GM12878 (cell line): ENCODE measurements around the gene TUT4.

Experiments used
- BHLHE40 ChIP-seq, 2 experiments: fragments of 450-650 bp in 1 of 2; IDR thresholded peaks; 2 replicates each; pipeline ENCODE4 v1.6.1; 2011 to 2017; ENCODE audit warnings: low read depth in 2 of 2, borderline replicate concordance in 1 of 2, improper control_type of control experiment in 1 of 2, low read length in 1 of 2, mild to moderate bottlenecking in 1 of 2
- CEBPB ChIP-seq, 2 experiments: fragments of 150-350 bp in 1 of 2; IDR thresholded peaks; 2 replicates each; pipeline ENCODE4 v1.6.1; 2012 to 2014; ENCODE audit warnings: low read depth in 2 of 2, low read length in 2 of 2, borderline replicate concordance in 1 of 2, inconsistent platforms in 1 of 2
- CHD2 ChIP-seq: IDR thresholded peaks from 2 replicates; pipeline ENCODE4 v1.6.1; 2011; ENCODE audit warnings: low read depth, low read length, improper control_type of control experiment, borderline replicate concordance
- EZH2 ChIP-seq: IDR thresholded peaks from 2 replicates; pipeline ENCODE4 v1.6.1; 2012; ENCODE audit warnings: low read depth, mild to moderate bottlenecking, control low read depth, inconsistent platforms, low read length, borderline replicate concordance; ENCODE audit not compliant: control insufficient read depth
- GABPA ChIP-seq: IDR thresholded peaks from 2 replicates; pipeline ENCODE4 v1.6.1; 2014; ENCODE audit warnings: antibody characterized with exemption, low read depth, mild to moderate bottlenecking, inconsistent platforms
- MYC ChIP-seq: IDR thresholded peaks from 2 replicates; pipeline ENCODE4 v1.6.1; 2011; ENCODE audit warnings: mild to moderate bottlenecking, low read length, moderate library complexity, inconsistent platforms; ENCODE audit not compliant: insufficient read depth, insufficient replicate concordance, insufficient read length, severe bottlenecking
- POLR2A ChIP-seq: IDR thresholded peaks from 2 replicates; pipeline ENCODE4 v1.6.1; 2011; ENCODE audit warnings: low read depth, mild to moderate bottlenecking, low read length
- SP1 ChIP-seq: IDR thresholded peaks from one replicate; pipeline ENCODE4 v1.6.1; 2011; ENCODE audit warnings: low read depth, low read length
- TARDBP ChIP-seq: IDR thresholded peaks from 2 replicates; pipeline ENCODE4 v1.6.1; 2016; ENCODE audit warnings: borderline replicate concordance
- ZNF384 ChIP-seq: IDR thresholded peaks from 2 replicates; pipeline ENCODE4 v1.6.1; 2012; ENCODE audit warnings: low read depth, mild to moderate bottlenecking, low read length, improper control_type of control experiment, borderline replicate concordance
- ZSCAN29 ChIP-seq: fragments of 450-650 bp; IDR thresholded peaks from 2 replicates; pipeline ENCODE4 v1.6.1; 2017; ENCODE audit warnings: mild to moderate bottlenecking, moderate library complexity
- TF ChIP-seq, protein P1 (sequence below): IDR thresholded peaks from 2 replicates; pipeline ENCODE4 v1.6.1; 2012; ENCODE audit warnings: low read length, inconsistent platforms
- TF ChIP-seq, protein P2 (sequence below), 3 experiments: IDR thresholded peaks in 2 of 3; conservative IDR thresholded peaks in 1 of 3; 2 replicates each; pipeline ENCODE4 v1.5.1; 2011; ENCODE audit warnings: low read depth in 3 of 3, low read length in 3 of 3, mild to moderate bottlenecking in 3 of 3, control low read depth in 2 of 3, moderate library complexity in 2 of 3, inconsistent platforms in 1 of 3, mixed read lengths in 1 of 3; ENCODE audit not compliant: control insufficient read depth in 2 of 3, insufficient read depth in 1 of 3; ENCODE audit errors: extremely low read depth in 1 of 3
- TF ChIP-seq, protein P3 (sequence below): fragments of 150-350 bp; IDR thresholded peaks from 2 replicates; pipeline ENCODE4 v1.6.1; 2016; ENCODE audit warnings: low read depth, low read length

DNA sequence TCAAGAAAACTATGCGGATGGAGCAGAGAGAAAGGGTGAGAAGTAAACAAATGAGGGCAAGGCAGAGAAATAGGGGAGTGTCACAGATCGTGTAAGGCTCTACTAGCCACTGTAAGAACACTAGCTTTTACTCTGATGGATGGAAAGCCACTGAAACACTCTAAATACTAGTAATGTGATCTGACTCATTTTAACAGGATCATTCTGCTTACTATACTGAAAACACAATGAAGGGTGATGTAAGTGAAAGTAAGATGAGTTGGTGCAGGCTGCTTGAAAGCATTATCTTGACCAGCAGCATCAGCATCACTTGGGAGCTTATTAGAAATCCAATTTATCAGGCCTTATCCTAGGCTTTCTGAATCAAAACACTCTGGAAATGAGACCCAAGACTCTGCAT, 32.7 kb downstream of the TUT4 start:
- TF ChIP-seq ZNF384 = no peak
- TF ChIP-seq POLR2A = no peak
- TF ChIP-seq CEBPB (IDR thresholded peaks at IDR 0.05; ENCODE audit: borderline replicate concordance in 1 of 2, low read depth in 2 of 2, low read length in 2 of 2) = no peak
- TF ChIP-seq, protein P1, sequence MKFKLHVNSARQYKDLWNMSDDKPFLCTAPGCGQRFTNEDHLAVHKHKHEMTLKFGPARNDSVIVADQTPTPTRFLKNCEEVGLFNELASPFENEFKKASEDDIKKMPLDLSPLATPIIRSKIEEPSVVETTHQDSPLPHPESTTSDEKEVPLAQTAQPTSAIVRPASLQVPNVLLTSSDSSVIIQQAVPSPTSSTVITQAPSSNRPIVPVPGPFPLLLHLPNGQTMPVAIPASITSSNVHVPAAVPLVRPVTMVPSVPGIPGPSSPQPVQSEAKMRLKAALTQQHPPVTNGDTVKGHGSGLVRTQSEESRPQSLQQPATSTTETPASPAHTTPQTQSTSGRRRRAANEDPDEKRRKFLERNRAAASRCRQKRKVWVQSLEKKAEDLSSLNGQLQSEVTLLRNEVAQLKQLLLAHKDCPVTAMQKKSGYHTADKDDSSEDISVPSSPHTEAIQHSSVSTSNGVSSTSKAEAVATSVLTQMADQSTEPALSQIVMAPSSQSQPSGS = no peak
- TF ChIP-seq SP1 = no peak
- TF ChIP-seq GABPA = no peak
- TF ChIP-seq, protein P2, sequence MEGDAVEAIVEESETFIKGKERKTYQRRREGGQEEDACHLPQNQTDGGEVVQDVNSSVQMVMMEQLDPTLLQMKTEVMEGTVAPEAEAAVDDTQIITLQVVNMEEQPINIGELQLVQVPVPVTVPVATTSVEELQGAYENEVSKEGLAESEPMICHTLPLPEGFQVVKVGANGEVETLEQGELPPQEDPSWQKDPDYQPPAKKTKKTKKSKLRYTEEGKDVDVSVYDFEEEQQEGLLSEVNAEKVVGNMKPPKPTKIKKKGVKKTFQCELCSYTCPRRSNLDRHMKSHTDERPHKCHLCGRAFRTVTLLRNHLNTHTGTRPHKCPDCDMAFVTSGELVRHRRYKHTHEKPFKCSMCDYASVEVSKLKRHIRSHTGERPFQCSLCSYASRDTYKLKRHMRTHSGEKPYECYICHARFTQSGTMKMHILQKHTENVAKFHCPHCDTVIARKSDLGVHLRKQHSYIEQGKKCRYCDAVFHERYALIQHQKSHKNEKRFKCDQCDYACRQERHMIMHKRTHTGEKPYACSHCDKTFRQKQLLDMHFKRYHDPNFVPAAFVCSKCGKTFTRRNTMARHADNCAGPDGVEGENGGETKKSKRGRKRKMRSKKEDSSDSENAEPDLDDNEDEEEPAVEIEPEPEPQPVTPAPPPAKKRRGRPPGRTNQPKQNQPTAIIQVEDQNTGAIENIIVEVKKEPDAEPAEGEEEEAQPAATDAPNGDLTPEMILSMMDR (IDR thresholded peaks at IDR 0.05 in 2 of 3, conservative IDR thresholded peaks at IDR 0.05 in 1 of 3; ENCODE audit: control insufficient read depth in 2 of 3, extremely low read depth in 1 of 3, insufficient read depth in 1 of 3, low read depth in 3 of 3, low read length in 3 of 3) = no peak
- TF ChIP-seq EZH2 = no peak
- TF ChIP-seq MYC = no peak
- no peak for TF ChIP-seq TARDBP
- TF ChIP-seq, protein P3, sequence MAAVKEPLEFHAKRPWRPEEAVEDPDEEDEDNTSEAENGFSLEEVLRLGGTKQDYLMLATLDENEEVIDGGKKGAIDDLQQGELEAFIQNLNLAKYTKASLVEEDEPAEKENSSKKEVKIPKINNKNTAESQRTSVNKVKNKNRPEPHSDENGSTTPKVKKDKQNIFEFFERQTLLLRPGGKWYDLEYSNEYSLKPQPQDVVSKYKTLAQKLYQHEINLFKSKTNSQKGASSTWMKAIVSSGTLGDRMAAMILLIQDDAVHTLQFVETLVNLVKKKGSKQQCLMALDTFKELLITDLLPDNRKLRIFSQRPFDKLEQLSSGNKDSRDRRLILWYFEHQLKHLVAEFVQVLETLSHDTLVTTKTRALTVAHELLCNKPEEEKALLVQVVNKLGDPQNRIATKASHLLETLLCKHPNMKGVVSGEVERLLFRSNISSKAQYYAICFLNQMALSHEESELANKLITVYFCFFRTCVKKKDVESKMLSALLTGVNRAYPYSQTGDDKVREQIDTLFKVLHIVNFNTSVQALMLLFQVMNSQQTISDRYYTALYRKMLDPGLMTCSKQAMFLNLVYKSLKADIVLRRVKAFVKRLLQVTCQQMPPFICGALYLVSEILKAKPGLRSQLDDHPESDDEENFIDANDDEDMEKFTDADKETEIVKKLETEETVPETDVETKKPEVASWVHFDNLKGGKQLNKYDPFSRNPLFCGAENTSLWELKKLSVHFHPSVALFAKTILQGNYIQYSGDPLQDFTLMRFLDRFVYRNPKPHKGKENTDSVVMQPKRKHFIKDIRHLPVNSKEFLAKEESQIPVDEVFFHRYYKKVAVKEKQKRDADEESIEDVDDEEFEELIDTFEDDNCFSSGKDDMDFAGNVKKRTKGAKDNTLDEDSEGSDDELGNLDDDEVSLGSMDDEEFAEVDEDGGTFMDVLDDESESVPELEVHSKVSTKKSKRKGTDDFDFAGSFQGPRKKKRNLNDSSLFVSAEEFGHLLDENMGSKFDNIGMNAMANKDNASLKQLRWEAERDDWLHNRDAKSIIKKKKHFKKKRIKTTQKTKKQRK = no peak
- TF ChIP-seq CHD2 = no peak
- no peak for TF ChIP-seq BHLHE40 (IDR thresholded peaks at IDR 0.05; ENCODE audit: borderline replicate concordance in 1 of 2, low read depth in 2 of 2, low read length in 1 of 2)
- TF ChIP-seq ZSCAN29 = no peak
